22Rv1 (cell line): ENCODE results near the gene C16orf96.

Experiments
- ZFX ChIP-seq: fragments of 450-650 bp; IDR thresholded peaks from 2 replicates; pipeline ENCODE4 v1.6.1; 2017; ENCODE audit warnings: antibody characterized with exemption, borderline replicate concordance
- TF ChIP-seq, protein P1 (sequence below): fragments of 450-650 bp; IDR thresholded peaks from 2 replicates; pipeline ENCODE4 v1.5.1; 2017; ENCODE audit warnings: mild to moderate bottlenecking

DNA sequence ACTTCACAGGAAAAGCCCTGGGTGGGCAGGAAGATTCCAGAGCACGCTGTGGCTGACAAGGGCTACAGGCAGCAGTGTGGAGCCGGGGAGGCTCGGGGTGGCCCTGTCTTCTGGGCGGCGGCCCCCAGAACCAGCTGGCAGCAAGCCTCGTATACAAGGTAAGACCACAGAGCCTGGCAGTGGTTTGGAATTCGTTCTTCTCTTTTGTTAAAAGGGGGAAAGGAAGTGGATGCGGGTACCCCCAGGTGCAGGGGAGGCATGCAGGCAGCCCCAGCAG is 52.5 kb downstream of the C16orf96 start:
- TF ChIP-seq, protein P1, sequence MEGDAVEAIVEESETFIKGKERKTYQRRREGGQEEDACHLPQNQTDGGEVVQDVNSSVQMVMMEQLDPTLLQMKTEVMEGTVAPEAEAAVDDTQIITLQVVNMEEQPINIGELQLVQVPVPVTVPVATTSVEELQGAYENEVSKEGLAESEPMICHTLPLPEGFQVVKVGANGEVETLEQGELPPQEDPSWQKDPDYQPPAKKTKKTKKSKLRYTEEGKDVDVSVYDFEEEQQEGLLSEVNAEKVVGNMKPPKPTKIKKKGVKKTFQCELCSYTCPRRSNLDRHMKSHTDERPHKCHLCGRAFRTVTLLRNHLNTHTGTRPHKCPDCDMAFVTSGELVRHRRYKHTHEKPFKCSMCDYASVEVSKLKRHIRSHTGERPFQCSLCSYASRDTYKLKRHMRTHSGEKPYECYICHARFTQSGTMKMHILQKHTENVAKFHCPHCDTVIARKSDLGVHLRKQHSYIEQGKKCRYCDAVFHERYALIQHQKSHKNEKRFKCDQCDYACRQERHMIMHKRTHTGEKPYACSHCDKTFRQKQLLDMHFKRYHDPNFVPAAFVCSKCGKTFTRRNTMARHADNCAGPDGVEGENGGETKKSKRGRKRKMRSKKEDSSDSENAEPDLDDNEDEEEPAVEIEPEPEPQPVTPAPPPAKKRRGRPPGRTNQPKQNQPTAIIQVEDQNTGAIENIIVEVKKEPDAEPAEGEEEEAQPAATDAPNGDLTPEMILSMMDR = no peak
- TF ChIP-seq ZFX = no peak
